T-helper 2 cell treated with Interferon-gamma antibody and Interleukin-4, amounts not matched to agents 5 μg/mL and 100 μg/mL, for 36 hours (primary cell): ENCODE data around the gene ABCA2.

Experiments used
- DNase-seq: peaks from one replicate; pipeline ENCODE4 v3.0.0; 2021; ENCODE audit warnings: low spot score
- H3K27ac Mint-ChIP-seq: one replicate; pipeline ENCODE4 v1.8.0; 2021; ENCODE audit warnings: mild to moderate bottlenecking, mixed read lengths
- H3K27me3 Mint-ChIP-seq: one replicate; pipeline ENCODE4 v1.8.0; 2021; ENCODE audit warnings: low read depth, mixed read lengths
- H3K36me3 Mint-ChIP-seq: one replicate; pipeline ENCODE4 v1.8.0; 2021; ENCODE audit warnings: low read depth, mixed read lengths
- H3K4me1 Mint-ChIP-seq: one replicate; pipeline ENCODE4 v1.8.0; 2021; ENCODE audit warnings: low read depth, mixed read lengths
- H3K4me3 Mint-ChIP-seq: one replicate; pipeline ENCODE4 v1.8.0; 2022; ENCODE audit warnings: mild to moderate bottlenecking, moderate library complexity, mixed read lengths
- H3K9me3 Mint-ChIP-seq: one replicate; pipeline ENCODE4 v1.8.0; 2021; ENCODE audit warnings: mixed read lengths

Gene ABCA2

DNA sequence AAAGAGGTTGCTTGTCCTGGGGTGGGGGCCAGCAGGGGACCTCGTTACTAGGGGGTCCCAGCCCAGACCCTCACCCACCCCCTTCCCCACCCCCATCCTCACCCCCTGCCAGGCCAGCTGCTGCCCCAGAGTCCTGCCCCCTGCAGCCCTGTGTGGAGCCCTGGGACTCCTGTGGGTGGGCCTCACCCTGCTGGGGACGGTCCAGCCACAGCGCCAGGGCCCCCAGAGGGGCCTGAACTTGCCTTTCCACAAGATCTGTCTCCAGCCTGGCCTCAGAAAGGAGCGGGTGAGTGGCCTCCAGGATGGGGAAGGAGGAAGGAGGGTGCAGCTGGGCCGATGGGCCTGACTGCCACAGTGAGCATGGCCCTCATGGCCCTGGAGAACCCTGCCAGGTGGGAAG, 58.3 kb downstream of the ABCA2 start:
- H3K27me3 Mint-ChIP-seq: peaks cover 5% of the 10 kb centered on the region
- H3K4me1 Mint-ChIP-seq: peaks cover 11% of the 10 kb centered on the region
- no peak for DNase-seq
- H3K27ac Mint-ChIP-seq: no peak overlapping the region
- no peaks in the 10 kb centered on the region for H3K36me3 Mint-ChIP-seq
- no peaks in the 10 kb centered on the region for H3K9me3 Mint-ChIP-seq
- no peak overlapping the region for H3K4me3 Mint-ChIP-seq

DNA sequence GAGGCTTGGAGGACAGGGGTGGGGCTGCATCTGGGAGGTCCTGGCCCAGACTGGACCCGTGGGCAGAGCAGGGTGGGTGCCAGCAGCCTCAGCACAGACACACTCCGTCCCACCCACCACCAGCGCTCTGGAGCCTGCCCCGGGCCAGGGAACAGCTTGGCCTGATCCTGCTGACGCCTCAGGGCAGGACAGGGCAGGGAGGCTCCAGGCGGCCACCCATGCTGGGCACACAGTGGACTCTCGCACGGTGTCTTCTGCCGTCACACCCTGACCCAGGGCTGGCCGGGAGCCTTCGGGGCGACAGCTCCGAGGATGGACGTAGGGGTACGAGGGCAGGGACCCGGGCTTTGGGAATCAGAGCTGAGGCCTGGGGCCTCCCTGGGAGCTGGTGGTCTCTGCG, 58.9 kb downstream of the ABCA2 start:
- H3K27me3 Mint-ChIP-seq: peaks cover 5% of the 10 kb centered on the region
- no peaks in the 10 kb centered on the region for H3K9me3 Mint-ChIP-seq
- H3K36me3 Mint-ChIP-seq: no peaks in the 10 kb centered on the region
- H3K4me3 Mint-ChIP-seq: no peak overlapping the region
- H3K27ac Mint-ChIP-seq: no peak overlapping the region
- peaks cover 16% of the 10 kb centered on the region for H3K4me1 Mint-ChIP-seq
- no peak for DNase-seq

DNA sequence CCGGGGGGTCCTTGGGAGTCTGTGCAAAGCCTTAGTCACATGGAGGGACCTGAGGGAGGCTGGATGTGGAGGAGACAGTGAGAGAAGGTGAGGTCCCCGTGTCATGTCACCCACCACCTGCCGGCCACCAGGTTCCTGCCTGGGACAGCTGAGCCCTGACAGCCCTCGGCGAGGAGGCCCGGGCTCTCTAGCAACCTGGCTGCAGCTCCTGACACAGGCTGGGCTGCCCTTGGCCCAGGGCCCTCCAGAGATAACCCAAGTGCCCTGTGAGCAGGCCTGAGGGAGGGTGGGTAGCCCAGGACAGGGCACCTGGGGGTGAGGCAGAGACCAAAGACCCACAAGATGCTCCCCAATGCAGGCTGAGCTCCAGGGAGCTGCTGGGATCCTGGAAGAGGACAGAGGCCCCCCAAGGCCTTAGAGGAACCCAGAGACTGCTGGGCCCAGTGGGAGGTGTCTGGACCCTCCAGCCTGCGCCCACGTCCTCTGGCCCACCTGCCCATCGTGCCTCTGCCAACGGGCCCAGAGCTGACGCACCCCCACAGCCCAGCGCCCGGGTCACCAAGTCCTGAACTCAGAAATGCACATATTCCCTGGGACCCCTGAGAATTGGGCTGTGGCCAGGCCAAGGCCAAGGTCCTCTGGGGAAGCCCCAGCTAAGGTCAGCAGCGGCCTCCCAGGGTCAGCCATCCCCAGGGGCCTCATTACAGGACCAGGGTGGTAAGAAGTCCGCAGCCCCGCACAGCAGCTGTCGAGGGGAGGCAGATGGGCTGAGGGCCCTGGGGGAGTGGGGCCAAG, 59.5 kb downstream of the ABCA2 start:
- Mint-ChIP-seq H3K4me1 (peaks cover 16% of the 10 kb centered on the region), H3K4me3 (no peak overlapping the region), H3K36me3 (no peaks in the 10 kb centered on the region), H3K27ac (no peak overlapping the region), H3K9me3 (no peaks in the 10 kb centered on the region), H3K27me3 (peaks cover 5% of the 10 kb centered on the region)
- DNase-seq: no peak

DNA sequence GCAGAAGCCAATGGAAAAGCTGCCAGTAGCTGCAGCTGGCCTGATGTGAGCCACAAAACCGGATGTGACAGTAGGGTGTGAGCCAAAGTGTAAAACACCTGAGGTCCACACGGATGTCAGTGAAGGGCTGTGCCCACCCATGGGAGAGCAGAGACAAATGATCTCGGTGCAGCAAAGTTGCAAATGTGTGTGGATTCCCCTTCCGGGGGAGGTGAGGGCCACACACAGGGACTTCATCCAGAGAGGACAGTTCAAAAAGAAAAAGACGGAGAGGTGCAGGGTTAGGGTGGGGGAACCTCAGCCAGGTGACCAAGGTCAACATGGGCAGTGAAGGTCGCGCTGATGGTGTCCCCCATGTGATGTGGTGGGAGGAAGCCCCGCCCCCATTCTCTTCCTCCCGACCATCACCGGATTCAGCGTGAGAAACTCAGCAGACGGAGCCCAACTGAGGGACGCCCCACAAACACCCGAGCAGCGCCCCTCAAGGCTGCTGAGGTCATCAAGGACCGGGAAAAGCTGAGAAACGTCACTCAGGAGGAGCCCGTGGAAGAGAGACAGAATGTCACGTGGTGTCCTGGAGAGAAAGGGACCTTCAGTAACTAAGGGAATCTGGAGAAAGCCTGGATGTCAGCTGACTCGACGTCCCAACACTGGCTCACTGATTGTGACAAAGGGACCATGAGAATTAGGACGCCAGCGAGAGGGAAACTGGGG, 62.1 kb downstream of the ABCA2 start:
- no peak for DNase-seq
- H3K4me1 Mint-ChIP-seq: peaks cover 21% of the 10 kb centered on the region
- no peaks in the 10 kb centered on the region for H3K9me3 Mint-ChIP-seq
- peak overlapping the region; percentile 91 for H3K27ac Mint-ChIP-seq
- H3K27me3 Mint-ChIP-seq: peaks cover 5% of the 10 kb centered on the region
- no peaks in the 10 kb centered on the region for H3K36me3 Mint-ChIP-seq
- H3K4me3 Mint-ChIP-seq: peak overlapping the region; percentile 83

DNA sequence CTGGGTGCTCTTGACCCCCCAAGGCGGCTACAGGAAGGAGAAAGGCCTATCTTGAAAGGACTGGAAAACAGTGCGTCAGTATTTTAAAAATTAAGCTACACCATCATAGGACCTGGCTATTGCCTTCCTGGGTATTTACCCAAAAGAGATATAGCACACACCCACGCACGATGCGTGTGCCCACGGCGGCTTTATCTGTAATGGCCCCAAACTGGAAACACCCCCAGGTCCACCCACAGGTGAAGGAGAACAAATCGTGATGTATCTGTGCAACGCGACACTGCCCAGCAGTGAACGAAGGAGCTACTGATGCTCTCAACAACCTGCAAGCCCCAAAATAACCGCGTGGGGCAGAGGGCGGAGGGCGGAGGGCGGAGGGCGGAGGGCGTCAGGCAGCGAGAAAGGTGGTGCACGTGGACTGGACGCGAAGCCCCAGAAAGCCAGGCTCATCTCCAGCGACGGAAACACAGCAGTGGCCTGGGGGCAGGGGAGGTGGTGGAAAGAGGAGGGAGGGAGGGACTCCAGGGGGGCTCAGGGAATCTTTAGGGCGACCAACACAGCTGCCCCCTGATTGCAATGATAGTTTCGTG, 63.1 kb downstream of the ABCA2 start:
- Mint-ChIP-seq H3K27ac (no peak overlapping the region), H3K27me3 (peaks cover 5% of the 10 kb centered on the region), H3K36me3 (no peaks in the 10 kb centered on the region), H3K4me3 (no peak overlapping the region), H3K9me3 (no peaks in the 10 kb centered on the region), H3K4me1 (peaks cover 23% of the 10 kb centered on the region)
- DNase-seq: no peak

DNA sequence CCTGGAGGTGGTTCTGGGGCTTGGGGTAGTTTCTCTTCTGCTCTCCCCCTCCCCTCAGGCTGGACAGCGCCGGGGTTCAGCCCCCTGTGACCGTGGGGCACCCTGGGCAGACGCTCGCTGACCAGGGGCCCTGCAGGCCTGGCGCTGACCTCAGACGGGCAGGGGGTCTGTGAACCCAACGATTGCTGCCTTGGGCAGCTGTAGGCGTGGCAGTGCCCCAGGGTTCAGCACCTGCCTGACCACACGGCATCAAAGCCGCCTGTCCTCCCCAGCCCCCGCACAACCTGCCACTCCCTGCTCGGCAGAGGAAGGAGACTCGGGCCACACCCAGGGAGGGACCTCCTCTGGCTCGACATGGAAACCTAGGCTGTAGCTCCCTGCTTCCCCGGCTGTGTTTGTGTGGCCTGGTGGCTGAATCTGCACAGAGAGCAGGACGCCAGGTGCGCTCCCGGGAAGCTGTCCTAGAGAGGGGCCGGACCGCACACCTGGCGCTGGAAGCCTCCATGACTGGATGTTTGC, 63.8 kb downstream of the ABCA2 start:
- Mint-ChIP-seq H3K4me3 (no peak overlapping the region), H3K4me1 (peaks cover 23% of the 10 kb centered on the region), H3K27me3 (peaks cover 5% of the 10 kb centered on the region)

DNA sequence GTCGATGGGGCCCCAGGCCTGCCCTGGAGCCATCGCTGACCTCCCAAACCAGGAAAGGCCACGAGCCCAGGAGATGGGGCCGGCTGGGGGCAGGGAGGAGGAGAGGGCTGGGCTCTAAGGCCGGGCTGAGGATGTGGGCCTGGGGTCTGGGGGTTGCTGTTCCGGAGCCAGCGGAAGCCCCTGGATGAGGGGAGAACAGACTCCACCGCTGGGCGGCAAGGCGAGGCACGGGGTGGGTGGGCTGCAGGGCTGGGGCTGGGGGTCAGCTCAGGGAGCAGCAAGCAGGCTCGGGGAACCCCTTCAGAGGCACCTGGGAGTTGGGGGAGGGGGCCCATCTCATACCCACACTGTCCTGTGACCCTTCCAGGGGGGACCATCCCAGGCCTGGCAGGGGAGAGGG, 64.3 kb downstream of the ABCA2 start:
- no peaks in the 10 kb centered on the region for H3K36me3 Mint-ChIP-seq
- peaks cover 23% of the 10 kb centered on the region for H3K4me1 Mint-ChIP-seq
- no peak overlapping the region for H3K4me3 Mint-ChIP-seq

More for the DNA sequence above, 63.8 kb downstream of the ABCA2 start:
- Mint-ChIP-seq H3K27ac (peak overlapping the region; percentile 15), H3K36me3 (no peaks in the 10 kb centered on the region), H3K9me3 (no peaks in the 10 kb centered on the region)
- DNase-seq: no peak

DNA sequence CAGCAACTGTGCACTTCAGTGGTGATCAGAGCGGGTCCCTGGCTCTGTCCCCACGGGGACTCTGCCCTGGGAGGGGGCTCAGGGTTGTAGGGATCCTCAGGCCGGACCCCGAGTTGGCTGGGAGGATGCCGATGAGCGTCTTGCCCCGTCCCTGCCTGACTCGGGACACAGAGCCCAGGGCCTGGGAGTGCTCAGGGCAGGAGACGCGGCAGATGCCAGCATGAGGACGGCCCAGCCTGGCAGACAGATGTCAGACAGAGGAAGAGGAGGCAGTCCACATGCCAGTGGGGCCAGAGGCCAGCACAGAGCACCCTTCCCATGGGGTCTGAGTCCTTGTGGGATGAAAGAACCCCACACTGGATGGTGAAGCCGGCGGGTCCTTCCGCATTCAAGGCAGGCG, 64.7 kb downstream of the ABCA2 start:
- Mint-ChIP-seq H3K4me3 (no peak overlapping the region), H3K27me3 (peaks cover 5% of the 10 kb centered on the region), H3K27ac (peak overlapping the region; percentile 27), H3K36me3 (no peaks in the 10 kb centered on the region), H3K4me1 (peaks cover 23% of the 10 kb centered on the region), H3K9me3 (no peaks in the 10 kb centered on the region)
- no peak for DNase-seq

More for the DNA sequence above, 64.3 kb downstream of the ABCA2 start:
- DNase-seq: no peak
- H3K9me3 Mint-ChIP-seq: no peaks in the 10 kb centered on the region
- H3K27me3 Mint-ChIP-seq: peaks cover 5% of the 10 kb centered on the region
- no peak overlapping the region for H3K27ac Mint-ChIP-seq

DNA sequence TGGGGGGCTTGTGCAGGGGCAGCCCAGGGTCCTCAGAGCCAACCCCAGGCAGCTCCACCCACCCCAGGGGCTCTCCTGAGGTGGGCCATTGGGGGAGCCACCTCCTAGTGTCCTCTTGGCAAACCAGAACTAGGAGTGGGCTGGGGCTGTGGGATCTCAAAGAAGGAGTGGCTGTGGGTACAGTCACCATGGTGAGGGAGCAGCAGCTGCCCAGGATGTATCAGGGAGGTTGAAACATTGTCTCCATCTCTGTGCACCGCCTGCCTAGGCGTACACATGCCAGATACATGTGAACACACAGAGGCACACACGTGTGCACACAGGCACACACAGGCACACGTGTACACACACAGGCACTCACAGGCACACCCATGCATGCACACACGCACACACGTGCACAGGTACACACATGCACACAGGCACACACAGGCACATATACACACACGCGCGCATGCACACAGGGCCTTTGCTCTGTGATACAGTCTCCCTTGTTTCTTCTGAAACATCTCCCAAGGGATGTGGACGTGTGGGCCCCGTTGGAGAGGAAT, 65.3 kb downstream of the ABCA2 start:
- H3K27me3 Mint-ChIP-seq: peaks cover 5% of the 10 kb centered on the region
- no peak overlapping the region for H3K4me3 Mint-ChIP-seq
- no peaks in the 10 kb centered on the region for H3K9me3 Mint-ChIP-seq
- no peak for DNase-seq
- peak overlapping the region; percentile 27 for H3K27ac Mint-ChIP-seq
- peaks cover 23% of the 10 kb centered on the region for H3K4me1 Mint-ChIP-seq
- H3K36me3 Mint-ChIP-seq: no peaks in the 10 kb centered on the region

DNA sequence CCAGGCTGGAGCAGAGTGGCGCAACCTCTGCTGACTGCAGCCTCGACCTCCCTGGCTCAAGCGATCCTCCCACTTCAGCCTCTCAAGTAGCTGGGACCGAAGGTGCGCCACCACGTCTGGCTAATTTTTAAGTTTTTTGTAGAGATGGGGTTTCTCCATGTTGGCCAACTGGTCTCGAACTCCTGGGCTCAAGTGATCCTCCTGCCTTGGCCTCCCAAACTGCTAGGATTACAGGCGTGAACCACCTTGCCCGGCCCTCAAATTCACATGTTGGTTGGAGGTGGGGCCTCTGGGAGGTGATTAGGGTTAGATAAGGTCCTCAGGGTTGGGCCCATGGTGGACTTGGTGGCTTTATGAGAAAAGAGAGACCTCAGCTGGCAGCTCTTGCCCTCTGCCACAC, 65.9 kb downstream of the ABCA2 start:
- no peak overlapping the region for H3K4me3 Mint-ChIP-seq

DNA sequence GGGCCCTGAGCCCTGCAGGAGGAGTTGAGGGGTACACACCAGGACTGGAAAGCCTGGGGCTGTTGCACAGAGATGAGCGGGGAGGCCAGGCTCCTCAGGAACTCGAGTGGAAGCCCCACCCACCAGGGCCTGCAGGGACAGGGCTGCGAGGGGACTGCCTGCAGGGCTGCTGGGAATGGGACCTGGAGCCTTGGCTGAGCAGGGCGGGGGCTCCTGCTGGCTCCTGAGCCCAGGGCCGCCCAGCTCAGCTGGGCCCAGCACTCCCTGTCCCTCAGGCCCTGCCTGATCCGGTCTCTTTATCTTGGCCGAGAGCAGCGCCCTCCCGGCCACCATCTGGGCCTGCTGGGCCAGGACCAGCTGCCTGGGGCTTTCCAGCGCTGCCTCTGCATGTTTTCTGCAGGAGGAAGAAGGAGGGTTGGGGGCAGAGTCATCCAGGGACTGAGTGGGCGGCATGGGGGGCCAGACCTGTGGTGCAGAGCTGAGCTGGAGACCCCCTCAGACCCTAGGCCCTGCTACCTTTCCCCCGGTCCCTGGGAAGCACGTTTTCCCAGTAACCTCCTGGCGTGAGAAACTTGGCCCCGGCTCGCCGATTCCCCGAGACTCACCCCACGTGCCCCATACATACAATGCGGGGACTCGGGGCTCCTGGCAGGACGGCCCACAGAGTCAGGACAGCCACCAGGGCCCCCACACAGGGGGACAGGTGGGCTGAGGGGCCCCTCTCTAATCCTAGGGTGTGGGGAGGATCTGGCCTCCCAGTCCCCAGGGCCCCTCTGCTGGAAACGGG, 66.6 kb downstream of the ABCA2 start:
- Mint-ChIP-seq H3K9me3 (peaks cover 4% of the 10 kb centered on the region), H3K27me3 (peaks cover 5% of the 10 kb centered on the region), H3K4me1 (peaks cover 23% of the 10 kb centered on the region), H3K36me3 (no peaks in the 10 kb centered on the region), H3K27ac (no peak overlapping the region), H3K4me3 (no peak overlapping the region)
- no peak for DNase-seq

More for the DNA sequence above, 65.9 kb downstream of the ABCA2 start:
- H3K27me3 Mint-ChIP-seq: peaks cover 5% of the 10 kb centered on the region
- H3K9me3 Mint-ChIP-seq: no peaks in the 10 kb centered on the region
- no peak for DNase-seq
- H3K27ac Mint-ChIP-seq: no peak overlapping the region
- H3K4me1 Mint-ChIP-seq: peaks cover 23% of the 10 kb centered on the region
- H3K36me3 Mint-ChIP-seq: no peaks in the 10 kb centered on the region

DNA sequence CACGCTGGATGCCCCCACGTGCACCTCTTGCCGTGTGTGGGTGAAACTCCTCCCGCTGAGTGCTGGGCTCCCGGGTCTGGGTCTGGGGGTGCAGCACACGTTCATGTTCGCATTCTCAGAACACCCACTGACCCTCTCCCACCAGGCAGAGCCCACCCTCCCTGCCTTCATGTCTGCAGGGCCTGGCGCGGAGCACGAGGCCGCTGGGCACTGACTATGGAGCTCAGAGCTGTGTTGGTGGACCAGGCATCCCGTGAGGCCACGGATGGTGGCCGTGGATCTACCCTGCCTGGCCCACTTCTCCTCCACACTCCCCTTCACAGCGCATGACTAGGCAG, 67.1 kb downstream of the ABCA2 start:
- no peak for DNase-seq
- H3K9me3 Mint-ChIP-seq: peaks cover 9% of the 10 kb centered on the region
- H3K4me1 Mint-ChIP-seq: peaks cover 18% of the 10 kb centered on the region
- no peak overlapping the region for H3K4me3 Mint-ChIP-seq
- no peaks in the 10 kb centered on the region for H3K36me3 Mint-ChIP-seq
- peaks cover 3% of the 10 kb centered on the region for H3K27me3 Mint-ChIP-seq
- no peak overlapping the region for H3K27ac Mint-ChIP-seq

DNA sequence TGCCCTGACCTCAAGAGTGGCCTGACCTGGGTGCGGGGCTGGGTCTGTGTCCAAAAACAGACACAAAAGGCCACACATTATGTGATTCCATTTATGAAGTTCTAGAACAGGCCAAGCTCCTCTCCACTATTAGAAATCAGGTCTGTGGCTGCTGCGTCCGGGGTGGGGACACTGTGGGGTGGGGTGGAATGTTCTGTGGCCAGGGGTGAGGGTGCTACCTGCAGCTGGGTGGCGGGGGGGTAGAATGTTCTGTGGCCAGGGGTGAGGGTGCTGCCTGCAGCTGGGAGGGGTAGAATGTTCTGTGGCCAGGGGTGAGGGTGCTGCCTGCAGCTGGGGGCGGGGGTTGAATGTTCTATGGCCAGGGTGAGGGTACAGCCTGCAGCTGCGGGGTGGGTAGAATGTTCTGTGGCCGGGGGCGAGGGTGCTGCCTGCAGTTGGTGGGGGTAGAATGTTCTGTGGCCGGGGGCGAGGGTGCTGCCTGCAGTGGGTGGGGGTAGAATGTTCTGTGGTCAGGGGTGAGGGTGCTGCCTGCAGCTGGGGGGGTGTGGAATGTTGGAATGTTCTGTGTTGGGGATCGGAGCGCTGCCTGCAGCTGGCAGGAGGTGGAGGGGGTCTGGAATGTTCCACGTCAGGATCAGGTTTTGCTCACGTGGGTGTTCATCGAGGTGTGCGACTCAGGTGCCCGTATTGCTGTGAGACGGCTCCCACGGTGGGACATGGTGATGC, 67.7 kb downstream of the ABCA2 start:
- Mint-ChIP-seq H3K9me3 (peaks cover 9% of the 10 kb centered on the region), H3K4me1 (peaks cover 14% of the 10 kb centered on the region), H3K27me3 (no peaks in the 10 kb centered on the region), H3K27ac (peak overlapping the region; percentile 84), H3K4me3 (peak overlapping the region; percentile 59), H3K36me3 (no peaks in the 10 kb centered on the region)
- no peak for DNase-seq
